Stomach (tissue), 9 donors: ENCODE measurements around the gene ACACB. TPM values are rescaled to one million over a fixed set of nuclear protein-coding genes. Genes with fewer than 3 reads are reported as not detected.

Source experiments
- DNase-seq, 2 donors: peaks; one replicate each; pipeline versions ENCODE4 v3.0.0 to v3.0.0-alpha.2; 2013 to 2019
- H3K27ac ChIP-seq, 5 donors: fragments of 200-600 bp in 4 of 5; sonication (generic) in 4 of 5; one replicate each; pipeline ENCODE4 v1.5.1; 2013 to 2019; ENCODE audit warnings: mild to moderate bottlenecking in 1 of 5, moderate library complexity in 1 of 5
- H3K27me3 ChIP-seq, 3 donors: fragments of 200-600 bp; sonication (generic); one replicate each; pipeline ENCODE4 v1.5.1; 2017 to 2019; ENCODE audit warnings: mixed run types in 1 of 3
- H3K36me3 ChIP-seq, 4 donors: fragments of 200-600 bp; sonication (generic); 1 replicate in 3 of 4; 2 replicates in 1 of 4; pipeline ENCODE4 v1.5.1; 2016 to 2019
- H3K4me1 ChIP-seq, 4 donors: fragments of 200-600 bp; sonication (generic); one replicate each; pipeline ENCODE4 v1.5.1; 2016 to 2019
- H3K4me3 ChIP-seq, 4 donors: fragments of 200-600 bp; sonication (generic) in 3 of 4; one replicate each; pipeline ENCODE4 v1.5.1; 2016 to 2019; ENCODE audit warnings: mild to moderate bottlenecking in 1 of 4
- H3K9me3 ChIP-seq, 4 donors: fragments of 200-600 bp; sonication (generic); one replicate each; pipeline ENCODE4 v1.5.1; 2016 to 2019
- EP300 ChIP-seq: sonication (generic); formaldehyde crosslinking; IDR thresholded peaks from one replicate; pipeline ENCODE4 v1.6.1; 2017; ENCODE audit warnings: antibody characterized with exemption
- POLR2A ChIP-seq, 4 donors: fragments of 450-650 bp; IDR thresholded peaks; one replicate each; pipeline ENCODE4 v1.6.1; 2016; ENCODE audit warnings: antibody characterized with exemption in 4 of 4, control low read depth in 2 of 4, mild to moderate bottlenecking in 1 of 4, moderate library complexity in 1 of 4
- POLR2AphosphoS5 ChIP-seq, 3 donors: sonication (generic); formaldehyde crosslinking; IDR thresholded peaks; one replicate each; pipeline ENCODE4 v1.6.1; 2016; ENCODE audit warnings: antibody characterized with exemption in 3 of 3
- WGBS, 5 donors: extraction: QIAGEN DNeasy Blood & Tissue Kit in 3 of 5; methylation state at CpG; one replicate each; pipeline versions ENCODE4 v1.1.5 to v1.1.7; 2013 to 2018; 5-methylcytosine and 5-hydroxymethylcytosine counted together
- intact Hi-C: fragments of 100-400 bp; cut with DNase I; formaldehyde crosslinking; loops from one replicate; pipeline ENCODE4 v1.15.1; 2023; ENCODE audit warnings: low total_unique reads
- polyA plus RNA-seq, 3 donors: library from polyadenylated mRNA; stranded (reverse); fragments of 200-250 nt; gene quantifications; one replicate each; pipeline ENCODE4 v1.2.3, GENCODE V29; 2013
- total RNA-seq, 5 donors: library from RNA; depleted of rRNA; stranded (reverse); fragments of >200 nt; gene quantifications; one replicate each; pipeline versions ENCODE4 v1.1.0 to v1.2.3, GENCODE V29; 2014 to 2016
- TF ChIP-seq, protein P1 (sequence below), 7 experiments: fragments of 450-650 bp in 4 of 7; fragments of 200-600 bp in 3 of 7; sonication (generic) in 3 of 7; IDR thresholded peaks; one replicate each; pipeline ENCODE4 v1.5.1; 2016 to 2019; ENCODE audit warnings: antibody characterized with exemption in 7 of 7, control low read depth in 2 of 7, mild to moderate bottlenecking in 1 of 7
- donor health status: healthy with polysubstance abuse.
- donor health status: Bipolar disorder and iron deficiency.
- donor health status: healthy.

ACACB gene
- total and polyA plus RNA-seq, 8 donors: 6.1 to 2,520 (median 50.2) TPM

DNA sequence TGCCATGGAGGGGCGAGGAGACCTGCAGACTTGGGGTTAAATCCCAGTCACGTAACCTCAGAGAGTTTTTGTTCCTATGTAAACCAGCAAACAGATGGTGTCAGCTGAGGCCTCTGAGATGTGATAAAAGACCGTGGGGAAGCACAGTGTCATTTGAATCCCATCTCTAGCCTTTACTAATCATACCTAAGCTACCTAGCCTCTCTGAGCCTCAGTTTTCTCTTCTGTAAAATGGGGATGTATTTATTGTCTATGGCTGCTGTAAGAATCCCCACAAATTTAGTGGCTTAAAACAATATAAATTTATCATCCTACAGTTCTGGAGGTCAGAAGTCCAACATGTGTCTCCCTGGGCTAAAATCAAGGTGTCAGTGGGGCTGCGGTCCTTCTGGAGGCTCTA, 158.8 kb downstream of the ACACB start:
- no peak for DNase-seq
- Histone ChIP-seq H3K36me3 (peaks cover 0 to 12% (median 0%) of the 10 kb centered on the region in 4 donors), H3K4me1 (peaks cover 0 to 14% (median 6%) of the 10 kb centered on the region in 4 donors), H3K27ac (no peak overlapping the region), H3K27me3 (no peaks in the 10 kb centered on the region), H3K9me3 (no peaks in the 10 kb centered on the region), H3K4me3 (no peak overlapping the region)
- TF ChIP-seq EP300 (no peak), POLR2A (IDR thresholded peaks at IDR 0.05) (no peak), POLR2AphosphoS5 (IDR thresholded peaks at IDR 0.05) (no peak)
- TF ChIP-seq, protein P1, sequence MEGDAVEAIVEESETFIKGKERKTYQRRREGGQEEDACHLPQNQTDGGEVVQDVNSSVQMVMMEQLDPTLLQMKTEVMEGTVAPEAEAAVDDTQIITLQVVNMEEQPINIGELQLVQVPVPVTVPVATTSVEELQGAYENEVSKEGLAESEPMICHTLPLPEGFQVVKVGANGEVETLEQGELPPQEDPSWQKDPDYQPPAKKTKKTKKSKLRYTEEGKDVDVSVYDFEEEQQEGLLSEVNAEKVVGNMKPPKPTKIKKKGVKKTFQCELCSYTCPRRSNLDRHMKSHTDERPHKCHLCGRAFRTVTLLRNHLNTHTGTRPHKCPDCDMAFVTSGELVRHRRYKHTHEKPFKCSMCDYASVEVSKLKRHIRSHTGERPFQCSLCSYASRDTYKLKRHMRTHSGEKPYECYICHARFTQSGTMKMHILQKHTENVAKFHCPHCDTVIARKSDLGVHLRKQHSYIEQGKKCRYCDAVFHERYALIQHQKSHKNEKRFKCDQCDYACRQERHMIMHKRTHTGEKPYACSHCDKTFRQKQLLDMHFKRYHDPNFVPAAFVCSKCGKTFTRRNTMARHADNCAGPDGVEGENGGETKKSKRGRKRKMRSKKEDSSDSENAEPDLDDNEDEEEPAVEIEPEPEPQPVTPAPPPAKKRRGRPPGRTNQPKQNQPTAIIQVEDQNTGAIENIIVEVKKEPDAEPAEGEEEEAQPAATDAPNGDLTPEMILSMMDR (IDR thresholded peaks at IDR 0.05): no peak
- WGBS, 5 donors: 61 to 71% (median 62%) methylated on average over 4 of the region's 4 CpGs
- intact Hi-C loops: no loop called here

DNA sequence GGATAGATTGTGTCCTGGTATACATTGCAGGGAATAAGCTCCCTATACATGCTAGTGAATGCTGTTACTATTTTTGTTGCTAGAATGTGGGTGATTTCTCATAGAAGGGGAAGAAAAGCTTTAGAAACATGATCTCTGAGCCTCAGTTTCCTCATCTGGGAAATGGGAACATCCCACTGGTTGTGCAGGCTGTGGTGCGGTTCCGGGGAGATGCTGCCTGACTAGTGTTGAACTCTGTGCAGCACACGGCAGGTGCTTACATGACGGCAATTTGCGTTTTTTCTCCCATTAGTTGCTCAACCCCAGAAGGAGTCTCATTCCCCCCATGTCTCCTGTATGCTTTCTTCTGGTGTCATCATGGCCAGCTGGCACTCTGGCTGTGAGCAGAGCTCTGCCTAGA, 159.8 kb downstream of the ACACB start:
- Histone ChIP-seq H3K36me3 (peaks cover 0 to 3% (median 0%) of the 10 kb centered on the region in 4 donors), H3K4me3 (no peak overlapping the region), H3K27ac (no peak overlapping the region), H3K4me1 (peaks cover 0 to 14% (median 6%) of the 10 kb centered on the region in 4 donors), H3K9me3 (no peaks in the 10 kb centered on the region), H3K27me3 (no peaks in the 10 kb centered on the region)
- intact Hi-C loops: no loop called here
- DNase-seq: no peak
- WGBS, 5 donors: 91 to 95% (median 95%) methylated on average over 5 of the region's 5 CpGs
- TF ChIP-seq POLR2A (IDR thresholded peaks at IDR 0.05) (no peak), EP300 (no peak), POLR2AphosphoS5 (IDR thresholded peaks at IDR 0.05) (no peak)
- TF ChIP-seq, protein P1 (IDR thresholded peaks at IDR 0.05): no peak

DNA sequence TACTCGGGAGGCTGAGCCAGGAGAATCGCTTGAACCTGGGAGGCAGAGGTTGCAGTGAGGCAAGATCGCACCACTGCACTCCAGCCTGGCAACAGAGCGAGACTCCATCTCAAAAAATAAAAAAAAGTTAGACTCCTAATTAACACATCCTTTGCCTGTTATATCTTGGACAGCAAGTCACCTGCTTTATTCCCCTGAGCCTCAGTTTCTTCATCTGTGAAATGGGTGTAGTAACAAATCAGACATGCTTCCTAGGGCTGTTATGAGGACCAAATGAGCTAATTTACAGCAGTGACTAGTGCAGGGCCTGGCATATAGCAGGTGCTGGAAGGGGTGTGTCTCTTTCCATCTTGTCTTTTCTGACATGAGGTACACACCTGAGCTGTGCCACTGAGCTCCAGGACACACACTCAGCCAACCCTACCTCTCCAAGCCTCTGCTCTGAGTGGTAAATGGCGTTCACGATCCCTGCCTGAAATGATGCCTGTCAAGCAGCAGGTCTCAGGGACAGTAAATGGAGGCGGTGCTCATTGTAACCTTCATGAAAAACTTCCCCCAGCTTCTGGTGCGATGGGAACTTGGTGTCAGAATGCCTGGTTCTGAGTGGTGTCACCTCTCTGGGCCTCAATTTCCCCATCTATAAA, 161.0 kb downstream of the ACACB start:
- DNase-seq: no peak
- H3K4me3 ChIP-seq: no peak overlapping the region
- H3K9me3 ChIP-seq: no peaks in the 10 kb centered on the region
- no peaks in the 10 kb centered on the region for H3K27me3 ChIP-seq
- 85 to 93% (median 92%) methylated on average over 8 of the region's 8 CpGs for WGBS, 5 donors
- H3K36me3 ChIP-seq: no peaks in the 10 kb centered on the region
- H3K4me1 ChIP-seq: peaks cover 0 to 14% (median 6%) of the 10 kb centered on the region in 4 donors
- intact Hi-C loops: no loop called here
- TF ChIP-seq EP300 (no peak), POLR2A (IDR thresholded peaks at IDR 0.05) (no peak)
- no peak overlapping the region for H3K27ac ChIP-seq

DNA sequence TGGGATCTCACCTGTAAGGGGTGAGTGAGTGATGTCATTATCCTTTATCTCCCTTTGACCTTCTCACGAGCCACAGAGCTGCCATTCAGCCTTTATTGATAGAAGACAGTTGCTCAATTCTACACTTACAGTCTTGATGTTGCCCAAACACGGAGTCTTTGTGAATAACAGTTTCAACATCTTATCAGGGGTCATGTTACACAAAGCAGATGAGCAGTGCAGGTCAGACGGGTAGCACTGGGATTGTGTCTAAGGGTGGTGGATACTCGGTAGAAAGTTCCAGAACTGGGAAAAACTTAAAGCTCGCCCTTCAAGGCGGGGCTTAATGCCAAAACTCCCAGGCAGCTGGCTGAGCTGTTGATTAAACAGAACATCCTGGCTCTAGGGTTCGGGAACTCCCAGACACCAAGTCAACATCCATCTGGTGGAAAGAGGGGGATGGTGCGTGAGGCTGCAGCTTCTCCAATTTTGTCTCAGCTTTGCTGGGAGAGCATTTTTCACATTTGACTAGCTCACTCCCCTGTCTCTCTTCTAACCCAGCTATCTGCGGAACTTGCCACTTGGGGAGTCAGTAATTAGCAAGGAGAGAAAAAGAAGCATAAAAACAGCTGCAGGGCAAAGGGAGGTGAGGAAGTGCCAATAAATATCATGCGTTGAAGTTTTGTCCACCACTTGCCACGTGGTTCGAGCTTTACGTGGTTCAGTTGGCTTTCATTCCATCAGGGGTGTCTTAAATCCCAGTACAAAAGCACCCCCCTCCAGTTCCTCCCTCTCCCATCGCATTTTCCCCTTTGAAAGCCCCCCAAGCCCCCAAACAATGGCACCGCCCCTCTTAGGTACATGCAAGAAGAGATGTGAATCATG, 161.7 kb downstream of the ACACB start:
- Histone ChIP-seq H3K4me3 (no peak overlapping the region), H3K9me3 (no peaks in the 10 kb centered on the region), H3K27me3 (no peaks in the 10 kb centered on the region), H3K36me3 (no peaks in the 10 kb centered on the region), H3K4me1 (peaks cover 0 to 14% (median 6%) of the 10 kb centered on the region in 4 donors), H3K27ac (no peak overlapping the region)
- DNase-seq: peak in 1 of 2 donors; percentile 80
- intact Hi-C loops: no loop called here
- TF ChIP-seq EP300 (no peak), POLR2A (IDR thresholded peaks at IDR 0.05) (no peak)
- TF ChIP-seq, protein P1 (IDR thresholded peaks at IDR 0.05): no peak
- WGBS, 5 donors: 41 to 46% (median 44%) methylated on average over 15 of the region's 15 CpGs
